GM19193 (cell line): ENCODE results near the gene RETSAT.

ENCODE experiments used
- POLR2A ChIP-seq: IDR thresholded peaks from 4 replicates; pipeline ENCODE4 v1.6.1; 2011; ENCODE audit not compliant: insufficient read depth, insufficient read length; ENCODE audit errors: extremely low read depth

The RETSAT gene

GRCh38 chr2:85390941-85391669 is 36.8 kb upstream of the RETSAT start:
- no peak for TF ChIP-seq POLR2A

GRCh38 chr2:85388878-85389538 is 34.7 kb upstream of the RETSAT start:
- TF ChIP-seq POLR2A: no peak

- TF ChIP-seq POLR2A: no peak
Observed at GRCh38 chr2:85387754-85388153, 33.4 kb upstream of the RETSAT start.

- TF ChIP-seq POLR2A: no peak
Observed at GRCh38 chr2:85385746-85386145, 31.4 kb upstream of the RETSAT start.

GRCh38 chr2:85383850-85384249 is 29.5 kb upstream of the RETSAT start:
- TF ChIP-seq POLR2A: no peak

GRCh38 chr2:85380048-85380447 is 25.7 kb upstream of the RETSAT start:
- no peak for TF ChIP-seq POLR2A

GRCh38 chr2:85378257-85378656 is 23.9 kb upstream of the RETSAT start:
- no peak for TF ChIP-seq POLR2A

GRCh38 chr2:85377083-85377482 is 22.8 kb upstream of the RETSAT start:
- TF ChIP-seq POLR2A: no peak

GRCh38 chr2:85376291-85377065 is 22.1 kb upstream of the RETSAT start:
- no peak for TF ChIP-seq POLR2A

- TF ChIP-seq POLR2A: no peak
Observed at GRCh38 chr2:85371045-85371444, 16.7 kb upstream of the RETSAT start.

- TF ChIP-seq POLR2A: no peak
Observed at GRCh38 chr2:85369500-85369899, 15.2 kb upstream of the RETSAT start.

GRCh38 chr2:85368921-85369320 is 14.6 kb upstream of the RETSAT start:
- TF ChIP-seq POLR2A: no peak

GRCh38 chr2:85367180-85367579 is 12.9 kb upstream of the RETSAT start:
- TF ChIP-seq POLR2A: no peak

GRCh38 chr2:85357736-85358135 is 3.4 kb upstream of the RETSAT start:
- no peak for TF ChIP-seq POLR2A

- TF ChIP-seq POLR2A: no peak
Observed at GRCh38 chr2:85356186-85356585, 1.9 kb upstream of the RETSAT start.

GRCh38 chr2:85355521-85355920 is 1.2 kb upstream of the RETSAT start:
- no peak for TF ChIP-seq POLR2A
